ENCODE results near the gene PDE7B.

GRCh38 chr6:136213853-136214252 lies 362.4 kb downstream of the PDE7B start:
- TF ChIP-seq CTCF (IDR thresholded peaks at IDR 0.05) (no peak), POLR2A (IDR thresholded peaks at IDR 0.05) (no peak)

All from uterus (tissue), 2 donors.